ENCODE data around the gene ERBB3.

Gene ERBB3

GRCh38 chr12:56099787-56100186 lies 19.8 kb downstream of the ERBB3 start:
- Histone ChIP-seq H3K4me2 (ENCODE audit: low read length) (no peak overlapping the region), H3K79me2 (ENCODE audit: control insufficient read depth, low read length) (peaks cover 15% of the 10 kb centered on the region), H3K27me3 (ENCODE audit: control insufficient read depth, low read length) (peaks cover 31% of the 10 kb centered on the region), H3K4me1 (ENCODE audit: control insufficient read depth, low read length) (peaks cover 11% of the 10 kb centered on the region), H3F3A (ENCODE audit: control insufficient read depth, insufficient read depth) (no peaks in the 10 kb centered on the region), H3K9me2 (replicated peaks; ENCODE audit: control insufficient read depth, low read length) (no peaks in the 10 kb centered on the region), H4K20me1 (ENCODE audit: control insufficient read depth, insufficient read depth, low read depth, low read length) (no peaks in the 10 kb centered on the region), H3K4me3 (ENCODE audit: low read length) (no peak overlapping the region), H3K9me3 (ENCODE audit: control insufficient read depth, insufficient read depth, low read length) (no peaks in the 10 kb centered on the region), H3K36me3 (ENCODE audit: control insufficient read depth, low read length) (peaks cover 4% of the 10 kb centered on the region), H3K27ac (ENCODE audit: low read depth, low read length) (no peak overlapping the region)
- TF ChIP-seq EZH2phosphoT487 (IDR thresholded peaks at IDR 0.05; ENCODE audit: borderline replicate concordance, low read length) = no peak
- no peak for TF ChIP-seq CTCF (IDR thresholded peaks at IDR 0.05; ENCODE audit: low read depth, low read length, poor library complexity, severe bottlenecking)

- Histone ChIP-seq H3K4me3 (ENCODE audit: low read length) (no peak overlapping the region), H3F3A (ENCODE audit: control insufficient read depth, insufficient read depth) (peaks cover 5% of the 10 kb centered on the region), H3K27ac (ENCODE audit: low read depth, low read length) (no peak overlapping the region), H3K4me2 (ENCODE audit: low read length) (no peak overlapping the region), H4K20me1 (ENCODE audit: control insufficient read depth, insufficient read depth, low read depth, low read length) (peaks cover 5% of the 10 kb centered on the region), H3K9me2 (replicated peaks; ENCODE audit: control insufficient read depth, low read length) (no peaks in the 10 kb centered on the region), H3K9me3 (ENCODE audit: control insufficient read depth, insufficient read depth, low read length) (no peaks in the 10 kb centered on the region), H3K79me2 (ENCODE audit: control insufficient read depth, low read length) (peaks cover 28% of the 10 kb centered on the region), H3K4me1 (ENCODE audit: control insufficient read depth, low read length) (peaks cover 16% of the 10 kb centered on the region), H3K27me3 (ENCODE audit: control insufficient read depth, low read length) (peaks cover 20% of the 10 kb centered on the region), H3K36me3 (ENCODE audit: control insufficient read depth, low read length) (peaks cover 17% of the 10 kb centered on the region)
- TF ChIP-seq CTCF (IDR thresholded peaks at IDR 0.05; ENCODE audit: low read depth, low read length, poor library complexity, severe bottlenecking) = no peak
- no peak for TF ChIP-seq EZH2phosphoT487 (IDR thresholded peaks at IDR 0.05; ENCODE audit: borderline replicate concordance, low read length)
Measured at GRCh38 chr12:56101045-56101444, 21.1 kb downstream of the ERBB3 start.

GRCh38 chr12:56102683-56103065 lies 22.7 kb downstream of the ERBB3 start:
- Histone ChIP-seq H3K4me2 (ENCODE audit: low read length) (peak overlapping the region; percentile 77), H3K4me1 (ENCODE audit: control insufficient read depth, low read length) (peaks cover 28% of the 10 kb centered on the region), H3K9me2 (replicated peaks; ENCODE audit: control insufficient read depth, low read length) (no peaks in the 10 kb centered on the region), H3K36me3 (ENCODE audit: control insufficient read depth, low read length) (peaks cover 33% of the 10 kb centered on the region), H4K20me1 (ENCODE audit: control insufficient read depth, insufficient read depth, low read depth, low read length) (peaks cover 15% of the 10 kb centered on the region), H3F3A (ENCODE audit: control insufficient read depth, insufficient read depth) (peaks cover 14% of the 10 kb centered on the region), H3K27me3 (ENCODE audit: control insufficient read depth, low read length) (peaks cover 6% of the 10 kb centered on the region), H3K4me3 (ENCODE audit: low read length) (peak overlapping the region; percentile 100), H3K27ac (ENCODE audit: low read depth, low read length) (no peak overlapping the region), H3K9me3 (ENCODE audit: control insufficient read depth, insufficient read depth, low read length) (no peaks in the 10 kb centered on the region), H3K79me2 (ENCODE audit: control insufficient read depth, low read length) (peaks cover 44% of the 10 kb centered on the region)
- TF ChIP-seq CTCF (IDR thresholded peaks at IDR 0.05; ENCODE audit: low read depth, low read length, poor library complexity, severe bottlenecking) (no peak), EZH2phosphoT487 (IDR thresholded peaks at IDR 0.05; ENCODE audit: borderline replicate concordance, low read length) (no peak)

Measured in DOHH2 (cell line).